Ectodermal cell (in vitro differentiated cells): ENCODE results near the gene GANC.
"Not testable (repeated sequence)": the region's sequence is repeated elsewhere in the genome, so short reads cannot be mapped to it uniquely, and the experiment has no call there.

ENCODE experiments used
- H3K27ac ChIP-seq: 2 replicates; pipeline ENCODE4 v1.7.0; 2013; ENCODE audit warnings: mild to moderate bottlenecking, low read depth, low read length; ENCODE audit not compliant: insufficient read depth, poor library complexity, severe bottlenecking
- H3K27me3 ChIP-seq: 2 replicates; pipeline ENCODE4 v1.7.0; 2013; ENCODE audit warnings: mild to moderate bottlenecking, low read length; ENCODE audit not compliant: insufficient read depth, control insufficient read depth, poor library complexity, severe bottlenecking
- H3K36me3 ChIP-seq: one replicate; pipeline ENCODE4 v1.7.0; 2013; ENCODE audit warnings: low read length; ENCODE audit not compliant: control insufficient read depth, insufficient read depth
- H3K4me1 ChIP-seq: one replicate; pipeline ENCODE4 v1.7.0; 2013; ENCODE audit warnings: low read length; ENCODE audit not compliant: control insufficient read depth, insufficient read depth
- H3K4me3 ChIP-seq: 2 replicates; pipeline ENCODE4 v1.7.0; 2013; ENCODE audit warnings: low read depth, low read length, control low read depth; ENCODE audit not compliant: insufficient read depth
- H3K9me3 ChIP-seq: 2 replicates; pipeline ENCODE4 v1.7.0; 2013; ENCODE audit warnings: mild to moderate bottlenecking, low read length, moderate library complexity; ENCODE audit not compliant: control insufficient read depth
- WGBS, 2 experiments: methylation state at CpG; one replicate each; pipeline ENCODE4 v1.1.7; 2013; ENCODE audit warnings: missing lambda C conversion rate in 2 of 2; 5-methylcytosine and 5-hydroxymethylcytosine counted together

Gene GANC

GRCh38 chr15:42314818-42315217, 41.8 kb downstream of the GANC start:
- no peaks in the 10 kb centered on the region for H3K36me3 ChIP-seq
- WGBS, 2 experiments = 100% methylated on average over 1 of the region's 1 CpG
- H3K4me1 ChIP-seq = no peaks in the 10 kb centered on the region

GRCh38 chr15:42315521-42315920, 42.5 kb downstream of the GANC start:
- Histone ChIP-seq H3K27me3 (no peaks in the 10 kb centered on the region), H3K27ac (no peak overlapping the region), H3K4me1 (no peaks in the 10 kb centered on the region), H3K36me3 (no peaks in the 10 kb centered on the region), H3K4me3 (no peak overlapping the region), H3K9me3 (no peaks in the 10 kb centered on the region)
- WGBS, 2 experiments = 94 to 100% methylated on average over 1 of the region's 1 CpG

More at GRCh38 chr15:42314818-42315217, 41.8 kb downstream of the GANC start:
- Histone ChIP-seq H3K27me3 (no peaks in the 10 kb centered on the region), H3K27ac (no peak overlapping the region), H3K4me3 (no peak overlapping the region), H3K9me3 (no peaks in the 10 kb centered on the region)

- H3K27me3 ChIP-seq, H3K4me1 ChIP-seq, H3K27ac ChIP-seq, H3K36me3 ChIP-seq, H3K4me3 ChIP-seq, H3K9me3 ChIP-seq: not testable (repeated sequence)
- WGBS, 2 experiments = 72 to 75% methylated on average over 11 of the region's 11 CpGs
Measured at GRCh38 chr15:42316282-42316805, 43.3 kb downstream of the GANC start.

DNA sequence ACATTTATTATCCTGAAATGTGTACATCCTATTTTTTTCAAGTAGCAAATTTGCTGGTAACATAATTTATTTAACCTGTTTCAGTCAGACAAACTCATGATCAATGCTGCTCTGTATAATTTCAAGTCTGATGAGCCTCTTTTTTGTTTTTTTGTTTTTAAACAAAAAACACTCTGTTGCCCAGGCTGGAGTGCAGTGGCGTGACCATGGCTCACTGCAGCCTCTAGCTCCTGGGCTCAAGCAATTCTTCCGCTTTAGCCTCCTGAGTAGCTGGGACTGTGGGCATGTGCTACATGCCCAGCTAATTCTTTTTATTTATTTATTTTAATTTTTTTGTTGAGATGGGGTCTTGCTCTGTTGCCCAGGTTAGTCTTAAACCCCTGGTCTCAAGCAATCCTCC, 46.2 kb downstream of the GANC start:
- Histone ChIP-seq H3K4me3 (no peak overlapping the region), H3K9me3 (no peaks in the 10 kb centered on the region), H3K4me1 (no peaks in the 10 kb centered on the region), H3K27ac (no peak overlapping the region), H3K36me3 (no peaks in the 10 kb centered on the region), H3K27me3 (no peaks in the 10 kb centered on the region)
- WGBS, 2 experiments = 92 to 95% methylated on average over 2 of the region's 2 CpGs

GRCh38 chr15:42324308-42324707, 51.3 kb downstream of the GANC start:
- Histone ChIP-seq H3K27me3 (no peaks in the 10 kb centered on the region), H3K4me3 (no peak overlapping the region), H3K4me1 (no peaks in the 10 kb centered on the region), H3K27ac (no peak overlapping the region), H3K36me3 (no peaks in the 10 kb centered on the region), H3K9me3 (no peaks in the 10 kb centered on the region)
- 80 to 90% methylated on average over 4 of the region's 4 CpGs for WGBS, 2 experiments

GRCh38 chr15:42329161-42329560, 56.2 kb downstream of the GANC start:
- H3K4me1 ChIP-seq = no peaks in the 10 kb centered on the region
- no peak overlapping the region for H3K27ac ChIP-seq
- no peaks in the 10 kb centered on the region for H3K36me3 ChIP-seq
- no peak overlapping the region for H3K4me3 ChIP-seq
- no peaks in the 10 kb centered on the region for H3K9me3 ChIP-seq
- 84 to 96% methylated on average over 2 of the region's 2 CpGs for WGBS, 2 experiments
- no peaks in the 10 kb centered on the region for H3K27me3 ChIP-seq

DNA sequence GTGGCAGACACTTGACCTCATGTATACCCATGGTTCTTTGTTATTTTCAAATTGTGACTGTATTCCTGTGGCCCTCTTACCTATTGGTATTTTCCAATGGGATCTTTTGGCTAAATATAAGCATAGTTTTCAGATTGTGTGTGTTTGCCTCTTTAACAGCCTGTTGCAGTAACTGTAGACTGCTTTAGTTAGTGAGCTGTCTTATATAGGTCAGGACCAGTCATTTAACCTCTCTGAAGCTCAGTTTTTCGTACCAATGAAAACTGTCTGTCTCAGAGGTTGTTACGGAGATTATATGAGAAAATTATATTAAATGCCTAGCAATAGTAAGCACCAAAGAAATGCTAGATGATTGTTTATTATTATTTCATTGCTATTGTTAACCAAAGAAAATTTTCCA, 57.0 kb downstream of the GANC start:
- Histone ChIP-seq H3K27ac (no peak overlapping the region), H3K9me3 (no peaks in the 10 kb centered on the region), H3K36me3 (no peaks in the 10 kb centered on the region), H3K4me3 (no peak overlapping the region), H3K4me1 (no peaks in the 10 kb centered on the region), H3K27me3 (no peaks in the 10 kb centered on the region)
- 67 to 71% methylated on average over 1 of the region's 2 CpGs for WGBS, 2 experiments

- 87 to 94% methylated on average over 3 of the region's 3 CpGs for WGBS, 2 experiments
- H3K36me3 ChIP-seq = no peaks in the 10 kb centered on the region
- H3K27ac ChIP-seq = no peak overlapping the region
- H3K4me3 ChIP-seq = no peak overlapping the region
- H3K27me3 ChIP-seq = no peaks in the 10 kb centered on the region
- H3K9me3 ChIP-seq = no peaks in the 10 kb centered on the region
- no peaks in the 10 kb centered on the region for H3K4me1 ChIP-seq
Measured at GRCh38 chr15:42331235-42331634, 58.2 kb downstream of the GANC start.

DNA sequence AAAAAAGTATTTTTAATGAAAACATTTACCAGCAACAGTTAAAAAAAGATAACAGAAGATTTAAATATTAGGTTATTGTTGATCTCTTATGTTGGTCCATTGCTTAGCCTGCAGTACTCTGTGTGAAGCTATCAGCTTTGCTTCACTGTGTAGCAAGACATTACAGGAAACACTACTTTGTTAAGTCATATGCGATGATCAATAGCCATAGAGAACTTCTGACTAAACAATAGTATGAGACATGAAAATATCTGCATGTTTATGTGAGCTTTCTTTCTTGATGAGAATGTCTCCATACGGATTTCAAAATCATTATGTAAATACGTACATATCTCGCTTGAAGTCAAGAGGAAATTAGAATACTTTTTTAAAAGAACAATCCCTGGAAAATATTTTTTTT, 59.3 kb downstream of the GANC start:
- Histone ChIP-seq H3K27ac (no peak overlapping the region), H3K36me3 (no peaks in the 10 kb centered on the region), H3K27me3 (no peaks in the 10 kb centered on the region), H3K9me3 (no peaks in the 10 kb centered on the region), H3K4me1 (no peaks in the 10 kb centered on the region), H3K4me3 (no peak overlapping the region)
- 96 to 100% methylated on average over 4 of the region's 4 CpGs for whole genome bisulfite sequencing, 2 experiments

GRCh38 chr15:42335074-42335473, 62.1 kb downstream of the GANC start:
- H3K27ac ChIP-seq = no peak overlapping the region
- H3K36me3 ChIP-seq = no peaks in the 10 kb centered on the region
- no peaks in the 10 kb centered on the region for H3K9me3 ChIP-seq
- H3K4me1 ChIP-seq = no peaks in the 10 kb centered on the region
- no peak overlapping the region for H3K4me3 ChIP-seq
- WGBS, 2 experiments = 88 to 93% methylated on average over 2 of the region's 2 CpGs
- H3K27me3 ChIP-seq = no peaks in the 10 kb centered on the region

DNA sequence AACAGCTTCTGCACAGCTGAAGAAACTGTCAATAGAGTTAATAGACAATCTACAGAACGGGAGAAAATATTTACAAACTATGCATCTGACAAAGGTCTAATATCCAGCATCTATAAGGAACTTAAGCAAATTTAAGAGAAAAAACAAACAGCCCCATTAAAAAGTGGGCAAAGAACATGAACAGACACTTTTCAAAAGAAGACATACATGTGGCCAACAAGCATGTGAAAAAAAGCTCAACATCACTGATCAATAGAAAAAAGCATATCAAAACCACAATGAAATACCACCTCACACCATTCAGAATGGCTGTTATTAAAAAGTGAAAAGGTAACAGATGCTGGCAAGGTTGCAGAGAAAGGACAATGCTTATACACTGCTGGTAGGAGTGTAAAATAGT, 63.6 kb downstream of the GANC start:
- not testable (repeated sequence) for H3K9me3 ChIP-seq, H3K36me3 ChIP-seq

More for the DNA sequence above, 63.6 kb downstream of the GANC start:
- not testable (repeated sequence) for H3K4me3 ChIP-seq, H3K27ac ChIP-seq, H3K4me1 ChIP-seq, H3K27me3 ChIP-seq
- WGBS, 2 experiments = 75 to 88% methylated on average over 1 of the region's 1 CpG
